ENCODE data around the gene OSBPL3. TPM values are rescaled to one million over a fixed set of nuclear protein-coding genes. Genes with fewer than 3 reads are reported as not detected.

Gene OSBPL3
- total RNA-seq, 1 donor from 2014 or later = 59.2 TPM

DNA sequence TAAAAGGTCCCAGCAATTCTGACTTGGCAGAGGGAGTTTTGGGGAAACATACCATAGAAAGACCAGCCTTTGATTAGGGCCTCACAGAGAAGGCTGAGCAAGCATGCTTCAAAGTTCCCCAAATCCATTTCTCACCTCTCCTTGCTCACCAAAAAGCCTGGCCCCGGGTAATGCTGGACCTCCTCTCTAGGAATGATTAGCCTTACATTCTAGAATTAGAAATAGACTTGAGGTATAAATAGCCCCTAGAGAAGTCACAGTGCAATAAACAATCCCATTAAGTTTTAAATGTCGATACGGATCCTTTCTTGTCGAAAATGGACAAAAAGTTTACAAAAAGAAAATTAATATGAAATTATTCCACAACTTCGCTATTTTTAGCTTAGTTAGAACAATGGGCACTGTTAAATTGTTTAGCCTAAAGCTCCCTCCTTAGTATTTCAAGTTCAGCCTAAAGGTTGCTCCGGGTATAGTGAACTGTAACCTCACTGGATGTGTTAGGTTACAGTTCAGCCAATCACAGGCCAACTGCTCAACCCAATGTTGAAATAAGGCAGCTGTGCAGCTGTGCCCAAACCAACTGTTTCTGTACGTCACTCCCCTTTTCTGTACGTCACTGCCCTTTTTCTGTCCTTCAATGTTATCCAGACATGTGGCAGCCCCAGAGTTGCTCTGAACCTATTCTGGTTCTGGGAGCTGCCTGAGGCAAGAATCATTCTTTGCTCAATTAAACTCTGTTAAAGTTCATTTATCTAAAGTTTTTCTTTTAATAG, 214.8 kb downstream of the OSBPL3 start:
- no peaks in the 10 kb centered on the region for H3K9me3 ChIP-seq
- no peaks in the 10 kb centered on the region for H3K36me3 ChIP-seq
- intact Hi-C loops (cut with DNase I) = no loop called here
- no peaks in the 10 kb centered on the region for H3K27me3 ChIP-seq
- no peak for DNase-seq (ENCODE audit: extremely low spot score in 2 of 2)
- no peaks in the 10 kb centered on the region for H3K4me1 ChIP-seq
- H3K27ac ChIP-seq = no peak overlapping the region
- no peak overlapping the region for H3K4me3 ChIP-seq
- TF ChIP-seq CTCF (IDR thresholded peaks at IDR 0.05) = no peak
- TF ChIP-seq POLR2AphosphoS5 (IDR thresholded peaks at IDR 0.05; ENCODE audit: insufficient read depth in 1 of 2, low read depth in 1 of 2) = no peak

GRCh38 chr7:24764011-24764410, 216.0 kb downstream of the OSBPL3 start:
- no peak overlapping the region for H3K27ac ChIP-seq

DNA sequence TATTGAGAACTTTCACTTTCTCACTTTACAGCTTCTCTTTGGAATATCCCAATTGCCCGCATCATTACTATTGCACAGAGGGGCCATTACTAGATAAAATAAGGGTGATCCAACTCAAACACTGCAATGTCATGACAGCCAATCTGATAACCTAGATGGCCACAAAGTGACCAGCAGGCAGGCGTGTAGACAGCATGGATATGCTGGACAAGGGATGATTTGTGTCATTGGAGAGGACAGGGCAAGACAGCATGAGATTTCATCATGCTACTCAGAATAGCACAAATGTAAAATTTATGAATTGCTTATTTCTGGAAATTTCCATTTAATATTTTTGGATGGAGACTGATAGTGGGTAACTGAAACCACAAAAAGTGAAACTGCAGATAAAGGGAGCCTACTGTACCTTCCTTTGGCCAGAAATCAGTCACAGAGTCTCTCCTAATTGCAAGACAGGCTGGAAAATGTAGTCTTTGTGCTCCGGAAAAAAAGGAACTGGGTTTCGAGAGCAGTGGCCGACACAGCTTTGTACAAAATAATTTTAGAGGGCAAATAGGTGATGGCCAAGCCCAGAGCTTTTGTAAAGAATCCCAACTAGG, 216.6 kb downstream of the OSBPL3 start:
- H3K36me3 ChIP-seq = no peaks in the 10 kb centered on the region
- no peak for DNase-seq (ENCODE audit: extremely low spot score in 2 of 2)

More at GRCh38 chr7:24764011-24764410, 216.0 kb downstream of the OSBPL3 start:
- H3K36me3 ChIP-seq = no peaks in the 10 kb centered on the region
- no peak for DNase-seq (ENCODE audit: extremely low spot score in 2 of 2)
- TF ChIP-seq POLR2A (IDR thresholded peaks at IDR 0.05) (no peak), CTCF (IDR thresholded peaks at IDR 0.05) (no peak), POLR2AphosphoS5 (IDR thresholded peaks at IDR 0.05; ENCODE audit: insufficient read depth in 1 of 2, low read depth in 1 of 2) (no peak)
- no peak overlapping the region for H3K4me3 ChIP-seq
- H3K4me1 ChIP-seq = no peaks in the 10 kb centered on the region
- intact Hi-C loops (cut with DNase I) = no loop called here
- H3K9me3 ChIP-seq = no peaks in the 10 kb centered on the region
- no peaks in the 10 kb centered on the region for H3K27me3 ChIP-seq

DNA sequence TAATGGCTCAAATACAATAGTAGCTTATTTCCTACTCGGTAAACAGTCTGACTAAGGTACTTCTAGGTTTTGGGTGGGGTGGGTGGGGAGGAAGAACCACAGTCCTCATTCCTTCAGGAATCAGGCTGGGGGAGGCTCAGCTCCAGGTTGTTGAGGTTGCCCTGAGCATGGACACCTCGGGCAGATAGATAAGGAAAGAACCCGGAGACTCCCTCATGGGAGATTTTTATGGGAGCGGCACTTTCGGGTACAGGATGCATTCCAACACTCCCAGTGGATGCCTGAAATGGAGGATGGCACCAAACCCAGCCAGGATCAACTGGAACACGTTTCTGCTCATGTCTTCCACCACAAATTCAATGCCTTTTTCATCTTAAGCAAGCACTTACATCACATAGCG, 217.2 kb downstream of the OSBPL3 start:
- no peaks in the 10 kb centered on the region for H3K36me3 ChIP-seq
- H3K27ac ChIP-seq = no peak overlapping the region
- H3K9me3 ChIP-seq = no peaks in the 10 kb centered on the region
- DNase-seq (ENCODE audit: extremely low spot score in 2 of 2) = no peak
- TF ChIP-seq CTCF (IDR thresholded peaks at IDR 0.05) (no peak), POLR2AphosphoS5 (IDR thresholded peaks at IDR 0.05; ENCODE audit: insufficient read depth in 1 of 2, low read depth in 1 of 2) (no peak), POLR2A (IDR thresholded peaks at IDR 0.05) (no peak)
- intact Hi-C loops (cut with DNase I) = no loop called here
- no peaks in the 10 kb centered on the region for H3K27me3 ChIP-seq
- H3K4me1 ChIP-seq = peaks cover 8% of the 10 kb centered on the region
- no peak overlapping the region for H3K4me3 ChIP-seq

More for the DNA sequence above, 216.6 kb downstream of the OSBPL3 start:
- intact Hi-C loops (cut with DNase I) = no loop called here
- Histone ChIP-seq H3K4me1 (peaks cover 2% of the 10 kb centered on the region), H3K27ac (no peak overlapping the region), H3K4me3 (no peak overlapping the region), H3K27me3 (no peaks in the 10 kb centered on the region), H3K9me3 (no peaks in the 10 kb centered on the region)
- no peak for TF ChIP-seq POLR2A (IDR thresholded peaks at IDR 0.05)
- no peak for TF ChIP-seq POLR2AphosphoS5 (IDR thresholded peaks at IDR 0.05; ENCODE audit: insufficient read depth in 1 of 2, low read depth in 1 of 2)
- TF ChIP-seq CTCF (IDR thresholded peaks at IDR 0.05) = no peak

DNA sequence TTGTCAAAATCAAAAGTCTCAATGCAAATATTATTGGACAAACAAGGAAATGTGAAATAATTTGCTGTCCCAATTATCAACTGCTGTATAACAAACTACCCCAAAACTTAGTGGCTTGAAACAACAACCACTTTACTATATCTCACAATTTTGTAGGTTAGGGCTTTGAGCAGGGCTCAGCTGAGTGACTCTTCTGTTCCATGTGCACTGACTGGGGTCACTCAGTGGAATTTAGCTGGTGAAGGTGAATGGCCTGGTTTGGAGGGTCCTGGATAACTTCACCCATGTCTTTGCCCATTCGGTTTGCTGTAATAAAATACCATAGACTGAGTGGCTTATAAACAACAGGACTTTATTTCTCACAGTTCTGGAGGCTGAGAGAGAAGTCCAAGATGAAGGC, 219.0 kb downstream of the OSBPL3 start:
- Histone ChIP-seq H3K9me3 (no peaks in the 10 kb centered on the region), H3K27ac (no peak overlapping the region), H3K36me3 (no peaks in the 10 kb centered on the region), H3K4me3 (no peak overlapping the region), H3K27me3 (no peaks in the 10 kb centered on the region), H3K4me1 (peaks cover 22% of the 10 kb centered on the region)
- DNase-seq (ENCODE audit: extremely low spot score in 2 of 2) = no peak
- intact Hi-C loops (cut with DNase I) = no loop called here
- TF ChIP-seq POLR2AphosphoS5 (IDR thresholded peaks at IDR 0.05; ENCODE audit: insufficient read depth in 1 of 2, low read depth in 1 of 2) (no peak), POLR2A (IDR thresholded peaks at IDR 0.05) (no peak), CTCF (IDR thresholded peaks at IDR 0.05) (no peak)
